ENCODE measurements around the gene PDGFA.

- no peak for TF ChIP-seq EZH2 (IDR thresholded peaks at IDR 0.05; ENCODE audit: insufficient read depth, poor library complexity, severe bottlenecking)
- TF ChIP-seq EZH2phosphoT487 (IDR thresholded peaks at IDR 0.05; ENCODE audit: insufficient read depth, low read depth), result no peak
Observed at GRCh38 chr7:466465-467191, 53.0 kb downstream of the PDGFA start.

All from GM23248 (cell line).